UCSD-AML1 (cell line): ENCODE results near the gene BRD3OS.
A peak's percentile ranks its signal among the peaks of the same experiment; 100 is the strongest.
"Not testable (repeated sequence)": the region's sequence is repeated elsewhere in the genome, so short reads cannot be mapped to it uniquely, and the experiment has no call there.

Experiments used
- DNase-seq: peaks from one replicate; lab custom pipeline; 2025; ENCODE audit not compliant: unreplicated experiment; lab: John Stamatoyannopoulos, UW

The BRD3OS gene

GRCh38 chr9:133987946-133988665 is 37.2 kb upstream of the BRD3OS start:
- DNase-seq, result no peak

GRCh38 chr9:133988771-133989170 is 36.5 kb upstream of the BRD3OS start:
- not testable (repeated sequence) for DNase-seq

- no peak for DNase-seq
Measured at GRCh38 chr9:133989625-133990365, 35.5 kb upstream of the BRD3OS start.

GRCh38 chr9:133990366-133991213 is 34.7 kb upstream of the BRD3OS start:
- DNase-seq, result no peak

DNA sequence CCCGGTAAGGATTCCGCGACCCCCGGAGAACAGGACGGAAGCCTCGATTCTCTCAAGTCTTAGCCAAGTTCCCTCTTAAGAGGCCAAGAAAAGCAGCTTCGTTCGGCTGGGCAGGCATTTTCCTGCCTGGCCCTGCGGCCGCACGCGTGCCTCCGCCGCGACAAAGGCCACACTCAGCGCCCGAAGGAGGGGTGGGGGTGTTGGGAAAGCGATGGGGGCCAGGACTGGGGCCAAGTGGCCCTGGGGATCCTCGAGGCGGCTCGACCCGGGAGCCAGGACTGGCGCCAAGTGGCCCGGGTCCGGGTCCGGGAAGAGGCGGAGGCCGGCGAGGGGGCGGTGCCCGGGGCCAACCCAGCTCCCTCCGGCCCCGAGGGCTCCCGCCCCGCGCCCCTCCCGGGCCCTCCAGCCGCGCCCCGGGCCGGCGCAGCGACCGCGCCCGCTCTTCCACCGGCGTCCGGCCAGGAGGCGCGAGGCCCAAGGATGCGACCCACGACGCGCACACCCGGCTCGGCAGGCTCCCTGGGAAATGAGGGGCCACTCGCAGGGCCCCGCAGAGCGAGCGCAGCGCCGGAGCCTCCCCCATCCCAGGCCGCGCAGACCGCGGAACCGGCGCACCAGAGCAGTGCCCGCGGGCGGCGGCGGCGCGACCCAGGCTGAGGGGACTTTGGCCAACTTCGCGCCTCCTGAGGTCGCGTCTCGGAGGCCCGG is 33.9 kb upstream of the BRD3OS start:
- no peak for DNase-seq

GRCh38 chr9:133991964-133992779 is 33.1 kb upstream of the BRD3OS start, which contains the start of gene VAV2:
Gene VAV2, minus strand, starts transcription at chr9:133992324. Its CDS starts 46 bp downstream, at chr9:133992278.
- DNase-seq, result peak; percentile 60

DNA sequence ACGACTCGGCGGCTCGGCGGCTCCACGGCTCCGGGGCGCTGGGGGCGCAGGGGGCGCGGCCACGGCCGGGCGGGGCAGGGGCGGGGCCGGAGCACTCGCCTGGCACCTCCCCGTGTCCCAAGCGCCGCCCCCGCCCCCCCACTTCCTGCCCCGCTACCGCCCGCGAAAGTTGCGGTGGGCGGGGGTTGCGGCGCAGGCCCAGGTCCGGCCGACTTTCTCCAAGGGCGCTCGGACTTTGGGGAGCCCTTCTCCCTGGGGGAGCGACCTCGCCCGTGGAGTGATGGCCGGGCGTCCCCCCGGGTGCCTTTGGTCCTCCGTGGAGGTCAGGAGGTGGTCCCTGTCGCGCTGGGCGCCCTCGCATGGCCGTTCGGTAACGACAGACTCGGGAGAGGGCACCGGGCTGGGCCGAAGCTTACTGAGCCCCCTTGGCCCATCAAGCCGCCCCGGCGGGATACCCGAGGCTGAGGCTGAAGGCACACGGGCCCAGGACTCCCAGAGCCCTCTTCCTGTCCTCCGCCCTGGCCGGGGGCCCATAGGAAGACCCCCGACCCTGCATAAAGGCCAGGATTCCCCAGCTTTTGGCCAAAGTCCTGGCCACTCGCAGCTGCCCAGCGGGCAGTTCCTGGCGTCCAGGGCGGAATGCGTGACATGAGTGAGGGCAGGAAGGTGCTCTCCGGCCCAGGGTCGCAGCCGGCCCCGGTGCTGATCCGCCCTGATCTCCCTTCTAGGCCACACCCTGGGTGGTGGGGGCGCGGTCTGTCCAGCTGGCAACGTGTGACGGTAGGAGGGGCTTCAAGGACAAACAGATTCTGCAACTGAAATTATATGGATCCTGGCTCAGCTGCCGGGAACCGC is 32.3 kb upstream of the BRD3OS start:
- peak; percentile 76 for DNase-seq

DNA sequence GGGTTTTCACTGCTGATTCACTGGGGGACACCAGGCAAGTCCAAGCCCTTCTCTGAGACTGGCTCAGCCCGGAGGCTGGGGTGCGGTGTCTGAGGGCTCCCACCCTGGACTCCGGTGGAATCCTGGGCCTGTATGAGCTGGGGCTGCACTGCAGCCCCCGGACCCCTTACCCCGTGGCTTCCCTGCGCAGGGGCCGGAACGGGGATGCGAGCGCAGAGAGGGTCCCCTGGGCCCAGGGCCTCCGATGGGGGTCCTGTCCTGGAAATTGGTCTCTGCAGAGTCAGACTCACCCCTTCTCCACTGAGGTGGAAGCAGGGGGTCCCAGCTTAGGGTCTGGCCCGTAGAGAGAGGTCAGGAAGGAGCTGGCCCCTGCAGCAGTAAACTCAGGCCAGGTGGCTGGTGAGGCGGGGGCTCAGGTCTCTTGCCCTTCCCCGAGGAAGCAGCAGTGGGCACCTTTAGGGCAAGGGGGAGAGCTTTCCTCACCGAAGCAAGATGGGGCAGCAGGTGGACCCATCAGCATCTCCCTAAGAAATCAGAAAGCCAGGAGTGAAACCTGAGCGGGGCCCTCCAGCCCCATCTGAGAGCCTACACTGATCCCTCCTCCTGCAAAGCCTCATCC is 31.5 kb upstream of the BRD3OS start:
- no peak for DNase-seq

DNA sequence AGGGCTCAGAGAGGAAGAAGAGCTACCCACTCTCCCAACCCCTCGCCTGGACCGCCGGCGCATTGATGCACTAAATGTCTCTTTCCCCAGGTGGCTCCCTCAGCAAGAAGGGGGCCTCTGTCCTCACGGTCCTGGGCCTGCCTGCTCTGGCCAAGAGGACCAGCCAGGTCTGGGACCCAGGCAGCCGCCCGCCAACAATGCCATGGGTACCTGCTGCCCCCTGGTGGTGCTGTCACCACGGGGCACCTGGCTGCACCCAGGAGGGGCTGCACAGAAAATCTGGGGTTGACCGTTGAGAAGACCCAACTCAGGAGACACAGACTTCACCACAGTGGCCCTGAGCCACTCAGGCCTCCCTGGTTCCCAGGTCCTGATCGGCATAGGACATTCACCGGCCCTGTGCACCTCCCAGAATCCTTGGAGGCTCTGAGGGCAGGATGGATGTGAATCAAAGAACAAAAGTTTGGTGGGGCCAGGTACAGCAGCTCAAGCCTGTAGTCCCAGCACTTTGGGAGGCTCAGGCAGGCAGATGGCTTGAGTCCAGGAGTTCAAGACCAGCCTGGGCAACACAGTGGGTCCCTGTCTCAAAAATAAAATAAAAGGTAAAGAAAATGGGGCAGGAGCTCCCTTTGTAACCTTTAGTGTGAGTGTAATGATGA is 30.8 kb upstream of the BRD3OS start:
- DNase-seq, result peak; percentile 80

DNA sequence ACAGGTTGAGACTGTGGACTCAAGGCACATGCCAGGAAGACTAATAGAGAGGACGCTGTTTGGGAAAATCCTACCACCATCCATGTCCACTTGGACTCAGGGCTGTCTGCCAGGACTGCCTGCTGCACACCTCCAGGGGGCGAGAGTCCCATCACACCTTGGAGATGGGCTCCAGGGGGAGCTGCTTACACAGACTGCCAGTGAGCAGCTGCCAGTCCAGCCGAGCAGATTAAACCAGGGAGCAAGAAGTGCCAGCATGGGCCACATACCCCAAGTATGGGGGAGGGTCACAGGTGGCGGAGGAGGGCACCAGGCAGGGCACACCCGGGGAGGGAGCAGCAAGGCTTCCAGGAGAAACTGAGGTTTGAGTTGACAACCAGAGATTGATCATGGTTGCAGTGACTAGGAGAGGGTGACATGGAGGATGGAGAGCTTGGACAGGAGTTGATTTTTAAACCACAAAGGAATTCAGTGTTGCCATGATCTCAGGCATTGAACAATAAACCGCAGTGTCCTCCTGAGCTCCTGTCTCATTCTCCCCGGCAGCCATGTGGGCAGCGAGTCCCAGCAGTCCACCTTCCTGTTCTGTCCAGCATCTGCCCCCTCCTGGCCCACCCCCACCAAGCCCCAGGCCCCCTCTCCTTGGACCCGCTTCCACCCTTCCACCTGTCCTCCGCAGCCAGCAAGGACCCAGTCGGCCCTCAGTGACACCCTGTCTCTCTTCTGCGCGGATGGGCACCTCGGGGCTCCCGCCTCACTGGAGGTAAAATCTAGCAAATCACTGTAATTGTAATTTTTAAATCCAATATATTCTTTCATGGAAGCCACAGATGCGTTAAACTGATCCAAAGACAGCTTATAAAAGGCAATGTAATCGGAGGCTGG is 30.0 kb upstream of the BRD3OS start:
- no peak for DNase-seq

- no peak for DNase-seq
Measured at GRCh38 chr9:133996531-133997520, 28.5 kb upstream of the BRD3OS start.

GRCh38 chr9:133997584-133997983 is 27.7 kb upstream of the BRD3OS start:
- DNase-seq, result no peak

DNA sequence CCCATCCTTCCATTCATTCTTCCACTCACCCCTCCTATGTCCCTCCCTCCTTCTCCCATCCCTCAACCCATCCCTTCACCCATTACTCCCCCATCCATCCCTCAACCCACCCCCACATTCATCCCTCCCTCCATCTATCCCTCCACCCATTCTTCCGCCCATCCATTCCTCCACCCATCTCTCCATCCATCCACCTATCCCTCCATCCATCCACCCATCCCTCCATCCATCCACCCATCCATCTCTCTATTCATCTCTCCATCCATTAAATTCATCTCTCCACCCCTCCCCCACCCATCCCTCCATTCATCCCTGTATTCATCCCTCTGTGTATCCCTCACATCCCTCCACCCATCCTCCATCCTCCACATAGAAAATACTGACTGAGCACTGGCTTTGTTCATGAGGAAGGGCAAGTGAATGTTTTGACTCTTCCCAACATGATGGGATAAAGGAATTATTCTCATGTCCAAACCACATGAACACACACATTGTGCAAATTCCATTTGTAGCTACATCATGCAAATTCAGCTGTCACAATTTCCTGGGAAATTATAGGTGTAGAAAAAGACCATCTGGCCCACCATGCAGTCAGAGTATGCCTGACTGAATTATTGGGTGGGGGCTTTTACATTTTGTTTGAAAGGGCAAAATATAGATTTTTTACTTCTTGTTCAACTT is 26.2 kb upstream of the BRD3OS start:
- DNase-seq, result no peak

DNA sequence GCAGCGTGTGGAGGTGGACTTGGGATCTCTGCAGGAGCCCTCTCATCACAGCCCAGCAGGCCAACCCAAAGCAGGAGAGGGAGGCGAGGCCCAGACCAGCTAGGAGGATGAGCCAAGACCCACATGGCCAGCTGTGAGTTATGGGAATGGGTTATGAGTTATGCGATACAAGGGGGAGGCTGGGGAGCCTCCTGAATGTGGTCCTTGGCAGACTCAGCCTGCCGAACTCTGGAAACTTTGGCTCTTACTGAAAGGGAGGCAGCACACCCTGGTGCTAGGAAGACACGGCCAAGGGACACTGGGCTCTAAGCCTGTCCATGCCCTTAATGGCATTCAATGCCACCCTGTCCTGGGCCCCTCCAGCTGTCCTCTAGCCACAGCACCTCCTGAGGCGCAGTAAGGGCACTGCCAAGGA is 25.4 kb upstream of the BRD3OS start:
- DNase-seq, result no peak

- DNase-seq, result no peak
Measured at GRCh38 chr9:134002796-134003195, 22.5 kb upstream of the BRD3OS start.
